Memory B cell (primary cell): ENCODE results near the gene SLC35F4.
"Not testable (repeated sequence)": the region's sequence is repeated elsewhere in the genome, so short reads cannot be mapped to it uniquely, and the experiment has no call there.

ENCODE experiments used
- ATAC-seq: fragments of 150-1000 bp; cut with Tn5 transposase; 2 replicates; pipeline ENCODE4 v1.10.0; 2021; ENCODE audit warnings: low read depth, mild to moderate bottlenecking, moderate library complexity
- DNase-seq, 2 donors: peaks; one replicate each; pipeline ENCODE4 v3.0.0; 2022; ENCODE audit warnings: low spot score in 2 of 2
- H3K27ac Mint-ChIP-seq: one replicate; pipeline ENCODE4 v1.8.0; 2022; ENCODE audit warnings: mild to moderate bottlenecking, moderate library complexity, mixed read lengths
- H3K27me3 Mint-ChIP-seq: one replicate; pipeline ENCODE4 v1.8.0; 2022; ENCODE audit warnings: mixed read lengths
- H3K36me3 Mint-ChIP-seq: one replicate; pipeline ENCODE4 v1.8.0; 2022; ENCODE audit warnings: mild to moderate bottlenecking, mixed read lengths
- H3K4me1 Mint-ChIP-seq: one replicate; pipeline ENCODE4 v1.8.0; 2022; ENCODE audit warnings: mixed read lengths
- H3K4me3 Mint-ChIP-seq: one replicate; pipeline ENCODE4 v1.8.0; 2022; ENCODE audit warnings: mild to moderate bottlenecking, moderate library complexity, mixed read lengths
- H3K9me3 Mint-ChIP-seq: one replicate; pipeline ENCODE4 v1.8.0; 2022; ENCODE audit warnings: mixed read lengths

Gene SLC35F4

DNA sequence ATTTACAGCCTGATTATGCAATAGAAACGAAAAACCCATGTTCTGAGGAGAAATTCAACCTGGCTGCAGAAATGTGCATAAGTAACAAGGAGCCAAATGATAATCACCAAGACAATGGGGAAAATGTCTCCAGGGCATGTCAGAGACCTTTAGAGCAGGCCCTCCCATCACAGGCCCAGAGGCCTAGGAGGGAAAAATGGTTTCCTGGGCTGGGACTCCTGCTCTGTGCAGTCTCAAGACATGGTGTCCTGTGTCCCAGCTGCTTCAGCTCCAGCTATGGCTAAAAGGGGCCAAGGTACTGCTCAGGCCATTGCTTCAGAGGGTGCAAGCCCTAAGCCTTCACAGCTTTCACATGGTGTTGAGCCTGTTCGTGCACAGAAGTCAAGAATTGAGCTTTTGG is 156.0 kb downstream of the SLC35F4 start:
- H3K27ac Mint-ChIP-seq: no peak overlapping the region
- DNase-seq (no peak), ATAC-seq (no peak)
- H3K4me3 Mint-ChIP-seq: no peak overlapping the region
- no peaks in the 10 kb centered on the region for H3K4me1 Mint-ChIP-seq
- H3K27me3 Mint-ChIP-seq: no peaks in the 10 kb centered on the region
- peaks cover 5% of the 10 kb centered on the region for H3K9me3 Mint-ChIP-seq
- H3K36me3 Mint-ChIP-seq: no peaks in the 10 kb centered on the region

DNA sequence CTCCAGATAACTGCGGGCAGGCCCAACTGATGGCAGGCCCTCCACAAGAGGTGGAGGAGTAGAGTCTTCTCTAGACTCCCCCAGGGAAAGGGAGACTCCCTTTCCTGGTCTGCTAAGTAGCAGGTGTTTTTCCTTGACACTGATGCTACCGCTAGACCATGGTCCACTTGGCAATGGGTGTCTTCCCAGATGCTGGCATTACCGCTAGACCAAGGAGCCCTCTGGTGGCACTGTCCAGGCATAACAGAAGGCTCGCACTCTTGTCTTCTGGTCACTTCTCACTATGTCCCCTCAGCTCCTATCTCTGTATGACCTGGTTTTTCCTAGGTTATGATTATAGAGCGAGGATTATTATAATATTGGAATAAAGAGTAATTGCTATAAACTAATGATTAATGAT is 156.8 kb downstream of the SLC35F4 start:
- H3K9me3 Mint-ChIP-seq, H3K27ac Mint-ChIP-seq, H3K4me3 Mint-ChIP-seq, H3K27me3 Mint-ChIP-seq, H3K4me1 Mint-ChIP-seq, H3K36me3 Mint-ChIP-seq, ATAC-seq, DNase-seq: not testable (repeated sequence)

DNA sequence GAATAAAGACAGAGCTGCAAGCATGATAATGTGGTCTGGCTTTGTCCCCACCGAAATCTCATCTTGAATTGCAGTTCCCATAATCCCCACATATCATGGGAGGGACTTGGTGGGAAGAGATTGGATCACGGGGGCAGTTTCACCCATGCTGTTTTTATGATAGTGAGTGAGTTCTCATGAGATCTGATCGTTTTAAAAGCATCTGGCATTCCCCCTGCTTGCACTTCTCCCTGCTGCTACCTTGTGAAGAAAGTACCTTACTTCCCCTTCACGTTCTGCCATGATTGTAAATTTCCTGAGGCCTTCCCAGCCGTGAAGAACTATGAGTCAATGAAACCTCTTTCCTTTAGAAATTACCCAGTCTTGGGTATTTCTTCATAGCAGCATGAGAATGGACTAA is 158.7 kb downstream of the SLC35F4 start:
- Mint-ChIP-seq H3K4me1 (no peaks in the 10 kb centered on the region), H3K36me3 (no peaks in the 10 kb centered on the region), H3K4me3 (no peak overlapping the region), H3K9me3 (peaks cover 5% of the 10 kb centered on the region), H3K27me3 (no peaks in the 10 kb centered on the region), H3K27ac (no peak overlapping the region)
- ATAC-seq (no peak), DNase-seq (no peak)

DNA sequence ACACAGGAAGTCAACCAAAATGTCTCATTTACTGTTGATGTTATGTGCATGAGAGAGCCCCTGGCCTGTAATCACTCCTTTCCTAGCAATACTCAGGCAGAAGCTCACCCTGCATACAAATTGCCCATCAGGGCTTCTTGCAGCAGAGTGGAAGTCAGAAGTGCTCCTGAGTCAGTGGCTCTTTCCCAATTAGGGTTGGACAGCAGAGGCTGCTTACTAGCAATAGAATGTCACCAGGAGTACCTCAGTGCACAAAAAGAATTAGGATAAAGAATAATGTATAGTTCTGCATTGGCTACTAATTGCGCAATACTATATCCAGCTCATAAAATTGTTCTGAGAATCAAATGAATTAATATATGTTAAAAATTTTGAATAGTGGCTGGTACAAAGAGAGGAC is 161.1 kb downstream of the SLC35F4 start:
- Mint-ChIP-seq H3K27me3 (no peaks in the 10 kb centered on the region), H3K9me3 (peaks cover 5% of the 10 kb centered on the region), H3K4me3 (no peak overlapping the region), H3K36me3 (no peaks in the 10 kb centered on the region), H3K27ac (no peak overlapping the region), H3K4me1 (no peaks in the 10 kb centered on the region)
- DNase-seq: no peak
- ATAC-seq: no peak

DNA sequence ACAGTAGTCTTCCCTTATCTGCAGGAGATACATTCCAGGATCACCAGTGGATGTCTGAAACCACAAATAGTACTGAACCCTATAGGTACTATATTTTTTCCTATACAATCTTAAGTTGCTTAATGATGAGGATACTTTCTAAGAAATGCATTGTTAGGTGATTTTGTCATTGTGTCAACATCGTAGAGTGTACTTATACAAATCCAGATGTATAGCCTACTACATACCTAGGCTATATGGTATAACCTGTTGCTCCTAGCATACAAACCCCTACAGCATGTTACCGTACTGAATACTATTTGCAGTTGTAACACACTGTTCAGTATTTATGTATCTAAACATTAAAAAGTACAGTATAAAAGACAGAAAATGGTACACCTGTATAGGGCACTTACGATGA is 165.9 kb downstream of the SLC35F4 start:
- no peaks in the 10 kb centered on the region for H3K36me3 Mint-ChIP-seq
- H3K4me3 Mint-ChIP-seq: no peak overlapping the region
- no peaks in the 10 kb centered on the region for H3K9me3 Mint-ChIP-seq
- no peak for ATAC-seq
- DNase-seq: no peak
- no peak overlapping the region for H3K27ac Mint-ChIP-seq
- H3K4me1 Mint-ChIP-seq: no peaks in the 10 kb centered on the region
- H3K27me3 Mint-ChIP-seq: no peaks in the 10 kb centered on the region

DNA sequence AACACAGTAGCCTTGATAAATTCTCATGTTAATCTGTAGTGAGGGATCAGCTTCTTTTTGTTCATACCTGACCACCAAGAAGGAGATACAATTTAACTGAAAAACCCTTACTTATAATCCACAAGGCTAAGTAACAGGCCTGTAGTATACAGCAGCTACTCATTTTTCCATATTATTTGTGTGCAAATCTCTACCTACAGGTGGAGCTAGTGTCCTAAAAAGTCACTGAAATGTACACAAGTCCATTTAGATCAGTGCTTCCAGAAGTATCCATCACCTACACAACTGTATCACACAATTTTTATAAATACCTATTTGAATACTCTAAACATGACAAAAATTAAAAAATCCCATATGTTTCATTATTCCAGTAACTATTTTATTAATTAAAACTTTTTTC is 173.2 kb downstream of the SLC35F4 start:
- Mint-ChIP-seq H3K27me3 (peaks cover 4% of the 10 kb centered on the region), H3K36me3 (no peaks in the 10 kb centered on the region), H3K27ac (no peak overlapping the region), H3K4me3 (no peak overlapping the region), H3K9me3 (no peaks in the 10 kb centered on the region), H3K4me1 (no peaks in the 10 kb centered on the region)
- ATAC-seq: no peak
- no peak for DNase-seq

DNA sequence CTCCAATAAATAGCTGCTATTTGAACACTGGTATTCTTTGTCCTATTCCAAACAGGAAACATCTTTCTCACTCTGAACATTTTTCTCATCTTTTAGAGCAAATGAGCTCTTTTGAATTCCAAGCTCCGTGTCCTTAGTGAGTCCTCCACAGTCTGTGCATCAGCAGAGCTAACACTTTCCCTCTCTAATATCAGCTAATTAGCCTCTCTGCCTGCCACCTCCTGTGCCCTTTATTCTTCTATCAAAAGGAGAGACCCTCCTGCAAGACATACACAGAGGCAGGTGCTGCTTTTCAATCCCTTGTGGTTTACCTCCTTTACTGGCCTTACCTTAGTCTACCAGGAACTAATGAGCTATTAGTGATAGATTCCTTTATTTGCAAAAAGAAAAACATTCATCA is 178.5 kb downstream of the SLC35F4 start:
- no peak for DNase-seq
- no peak overlapping the region for H3K4me3 Mint-ChIP-seq
- H3K36me3 Mint-ChIP-seq: no peaks in the 10 kb centered on the region
- H3K9me3 Mint-ChIP-seq: no peaks in the 10 kb centered on the region
- no peak for ATAC-seq
- H3K27ac Mint-ChIP-seq: no peak overlapping the region
- peaks cover 4% of the 10 kb centered on the region for H3K27me3 Mint-ChIP-seq
- H3K4me1 Mint-ChIP-seq: no peaks in the 10 kb centered on the region

DNA sequence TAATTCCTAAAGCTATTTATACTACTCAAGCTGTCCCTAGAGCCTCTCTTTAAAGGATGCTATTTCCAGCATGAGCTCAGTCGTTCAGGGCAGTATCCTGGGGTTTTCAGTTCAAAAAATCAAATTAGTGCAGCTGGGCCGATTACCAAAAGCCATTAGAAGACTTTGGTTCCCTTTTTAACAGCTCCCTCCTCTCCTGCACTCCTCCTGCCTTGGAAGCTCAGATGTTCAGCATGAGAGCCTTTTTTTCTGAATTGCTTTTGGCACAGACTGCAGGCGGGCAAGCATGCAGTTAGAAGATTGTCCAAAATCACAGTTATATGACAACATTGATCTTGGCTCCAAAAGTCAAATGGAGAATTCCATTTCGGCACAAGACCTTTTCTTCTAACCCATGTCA is 179.6 kb downstream of the SLC35F4 start:
- no peak overlapping the region for H3K4me3 Mint-ChIP-seq
- H3K36me3 Mint-ChIP-seq: no peaks in the 10 kb centered on the region
- H3K27me3 Mint-ChIP-seq: peaks cover 4% of the 10 kb centered on the region
- DNase-seq (no peak), ATAC-seq (no peak)
- no peak overlapping the region for H3K27ac Mint-ChIP-seq
- H3K4me1 Mint-ChIP-seq: no peaks in the 10 kb centered on the region
- H3K9me3 Mint-ChIP-seq: no peaks in the 10 kb centered on the region

DNA sequence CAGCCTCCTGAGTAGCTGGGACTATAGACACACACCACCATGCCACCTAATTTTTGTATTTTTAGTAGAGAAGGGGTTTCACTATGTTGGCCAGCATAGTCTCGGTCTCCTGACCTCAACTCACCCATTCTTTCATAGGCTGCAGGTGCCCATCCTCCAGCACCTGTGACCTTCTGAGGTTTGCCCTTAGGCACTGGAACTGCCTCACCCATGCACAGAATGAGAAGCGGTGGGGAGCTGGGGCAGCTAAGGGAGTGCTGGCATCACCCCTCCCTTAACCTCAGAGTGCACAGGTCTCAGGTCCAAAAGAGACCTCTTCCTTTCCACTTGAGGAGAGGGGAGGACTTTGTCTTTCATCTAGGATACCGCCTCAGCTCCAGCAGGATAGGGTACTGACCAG is 194.9 kb downstream of the SLC35F4 start:
- no peak for ATAC-seq
- H3K27me3 Mint-ChIP-seq: peaks cover 1% of the 10 kb centered on the region

DNA sequence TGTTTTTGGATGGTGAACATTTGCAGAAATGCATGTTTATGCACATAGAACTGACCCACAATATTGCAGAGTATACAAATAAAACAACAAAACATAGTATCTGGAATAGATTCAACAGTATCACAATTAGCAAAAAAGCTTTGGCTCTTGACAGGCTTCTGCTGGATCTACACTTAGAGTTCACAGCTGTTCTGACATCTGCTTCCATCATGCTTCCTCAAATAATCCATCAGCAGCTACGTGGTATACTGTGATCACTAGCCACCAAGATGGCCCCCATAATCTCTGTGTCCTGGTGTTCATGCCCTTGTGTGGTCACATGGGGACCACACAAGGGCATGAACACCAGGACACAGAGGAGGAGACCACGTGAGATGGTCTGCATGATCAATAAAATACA is 205.7 kb downstream of the SLC35F4 start:
- DNase-seq (no peak), ATAC-seq (no peak)
- H3K9me3 Mint-ChIP-seq: peaks cover 2% of the 10 kb centered on the region
- H3K4me3 Mint-ChIP-seq: no peak overlapping the region
- no peaks in the 10 kb centered on the region for H3K4me1 Mint-ChIP-seq
- no peaks in the 10 kb centered on the region for H3K36me3 Mint-ChIP-seq
- H3K27me3 Mint-ChIP-seq: peaks cover 4% of the 10 kb centered on the region
- H3K27ac Mint-ChIP-seq: no peak overlapping the region

More for the DNA sequence above, 194.9 kb downstream of the SLC35F4 start:
- Mint-ChIP-seq H3K36me3 (no peaks in the 10 kb centered on the region), H3K27ac (no peak overlapping the region), H3K4me1 (no peaks in the 10 kb centered on the region), H3K9me3 (peaks cover 6% of the 10 kb centered on the region), H3K4me3 (no peak overlapping the region)
- no peak for DNase-seq

DNA sequence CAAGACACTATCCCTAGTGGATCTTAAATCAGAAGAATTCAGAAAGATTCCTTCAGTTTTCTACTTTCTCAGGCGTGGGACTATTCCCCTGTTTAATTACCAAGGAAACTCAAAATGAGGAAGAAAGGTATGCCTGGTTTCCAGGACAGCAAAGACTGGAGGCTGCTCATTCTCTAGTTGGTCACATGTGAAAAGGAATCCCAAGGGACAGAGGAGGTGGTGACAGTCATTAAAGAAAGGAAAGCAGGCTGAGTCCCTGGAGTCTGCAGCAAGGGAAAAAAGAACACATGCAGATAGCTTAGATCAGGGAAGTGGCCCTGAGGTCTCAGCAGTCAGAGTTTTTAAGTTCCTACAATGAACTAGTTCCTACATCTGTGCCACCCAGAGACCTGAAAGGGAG is 206.8 kb downstream of the SLC35F4 start:
- Mint-ChIP-seq H3K4me1 (no peaks in the 10 kb centered on the region), H3K4me3 (no peak overlapping the region), H3K36me3 (no peaks in the 10 kb centered on the region), H3K9me3 (peaks cover 2% of the 10 kb centered on the region), H3K27ac (no peak overlapping the region), H3K27me3 (peaks cover 4% of the 10 kb centered on the region)
- no peak for DNase-seq
- no peak for ATAC-seq

DNA sequence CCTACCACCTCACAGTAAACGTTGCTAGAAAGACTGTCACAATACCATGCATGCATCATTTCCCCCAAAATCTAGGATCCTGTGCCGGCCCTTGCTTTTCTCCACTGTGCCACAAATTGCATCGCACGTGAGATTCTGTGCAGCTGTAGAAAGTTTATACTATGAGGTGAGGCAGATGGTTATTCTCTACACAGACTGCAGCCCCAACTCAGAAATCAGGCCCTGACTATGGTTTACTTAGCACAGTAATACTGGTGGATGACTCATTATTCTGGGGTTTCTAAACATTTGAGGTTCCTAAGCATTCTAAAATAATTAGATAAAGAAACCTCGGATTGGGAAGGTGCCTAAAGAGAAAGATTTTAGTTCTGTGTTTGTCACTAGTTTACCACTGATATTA is 208.4 kb downstream of the SLC35F4 start:
- H3K4me3 Mint-ChIP-seq: no peak overlapping the region
- H3K9me3 Mint-ChIP-seq: peaks cover 2% of the 10 kb centered on the region
- ATAC-seq (no peak), DNase-seq (no peak)
- no peak overlapping the region for H3K27ac Mint-ChIP-seq
- peaks cover 4% of the 10 kb centered on the region for H3K27me3 Mint-ChIP-seq
- H3K4me1 Mint-ChIP-seq: no peaks in the 10 kb centered on the region
- H3K36me3 Mint-ChIP-seq: no peaks in the 10 kb centered on the region

DNA sequence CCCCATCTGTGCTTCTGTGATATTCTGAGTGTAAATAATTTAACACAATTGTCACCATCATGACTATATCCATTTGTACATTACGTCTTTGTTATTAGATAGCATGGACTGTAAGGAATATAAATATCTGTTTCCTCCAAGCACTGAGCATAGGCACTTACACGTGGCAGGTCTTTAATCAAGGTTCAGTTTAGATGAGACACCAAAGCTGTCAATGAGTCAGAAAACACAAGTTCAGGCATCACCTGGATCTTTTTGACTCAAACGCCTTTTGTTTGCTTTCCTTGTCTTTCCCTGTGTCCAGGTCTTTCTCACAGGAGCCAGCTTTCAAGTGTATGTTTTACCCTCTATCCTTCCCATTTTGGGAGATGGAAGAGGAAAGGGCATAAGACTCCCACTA is 209.0 kb downstream of the SLC35F4 start:
- H3K36me3 Mint-ChIP-seq: no peaks in the 10 kb centered on the region
- no peaks in the 10 kb centered on the region for H3K4me1 Mint-ChIP-seq
- no peak overlapping the region for H3K27ac Mint-ChIP-seq
- peaks cover 4% of the 10 kb centered on the region for H3K27me3 Mint-ChIP-seq
- peaks cover 2% of the 10 kb centered on the region for H3K9me3 Mint-ChIP-seq
- ATAC-seq (no peak), DNase-seq (no peak)
- no peak overlapping the region for H3K4me3 Mint-ChIP-seq

DNA sequence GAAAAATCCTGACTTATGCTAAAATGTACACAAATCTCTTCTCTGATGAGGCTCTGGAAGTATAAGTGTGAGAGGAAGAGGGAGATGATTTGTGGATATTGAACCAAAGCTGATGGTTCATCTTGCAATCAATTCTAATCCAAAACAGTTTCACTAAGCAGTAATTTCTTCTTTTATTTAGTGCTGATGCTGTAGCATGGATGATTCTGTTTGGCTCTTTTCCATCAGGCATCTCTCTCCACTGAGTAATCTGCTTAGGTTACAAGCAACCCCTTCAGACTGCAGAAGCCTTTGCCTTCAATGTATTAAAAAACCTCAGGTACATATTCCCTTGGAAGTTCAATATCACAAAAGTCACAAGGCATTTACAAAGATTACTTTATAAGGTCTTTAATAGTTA is 213.1 kb downstream of the SLC35F4 start:
- Mint-ChIP-seq H3K4me3 (no peak overlapping the region), H3K36me3 (no peaks in the 10 kb centered on the region)
- DNase-seq: no peak

DNA sequence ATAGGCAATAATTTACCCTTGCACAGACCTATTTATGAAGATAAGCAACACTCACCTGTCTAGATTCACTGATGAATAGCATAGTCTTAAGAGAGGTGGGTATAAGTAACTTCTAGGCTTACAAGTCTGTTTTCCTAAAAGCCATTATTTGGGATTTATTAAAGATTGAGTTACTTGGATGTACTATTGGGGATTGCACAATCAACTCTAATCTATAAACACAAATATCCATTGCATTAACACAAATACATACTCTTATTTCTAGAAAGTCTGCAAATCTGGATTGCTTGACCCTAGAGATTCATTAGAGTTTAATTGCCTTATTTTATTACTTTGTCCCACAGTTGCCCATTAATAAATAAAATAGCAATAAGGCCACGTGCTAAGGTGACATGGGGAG is 224.1 kb downstream of the SLC35F4 start:
- H3K9me3 Mint-ChIP-seq: peaks cover 2% of the 10 kb centered on the region
- no peak for DNase-seq
- no peak overlapping the region for H3K4me3 Mint-ChIP-seq
- no peaks in the 10 kb centered on the region for H3K27me3 Mint-ChIP-seq
- no peak overlapping the region for H3K27ac Mint-ChIP-seq
- H3K4me1 Mint-ChIP-seq: no peaks in the 10 kb centered on the region
- no peak for ATAC-seq
- no peaks in the 10 kb centered on the region for H3K36me3 Mint-ChIP-seq

More for the DNA sequence above, 213.1 kb downstream of the SLC35F4 start:
- no peaks in the 10 kb centered on the region for H3K9me3 Mint-ChIP-seq
- peaks cover 4% of the 10 kb centered on the region for H3K27me3 Mint-ChIP-seq
- ATAC-seq: no peak
- no peak overlapping the region for H3K27ac Mint-ChIP-seq
- H3K4me1 Mint-ChIP-seq: no peaks in the 10 kb centered on the region

DNA sequence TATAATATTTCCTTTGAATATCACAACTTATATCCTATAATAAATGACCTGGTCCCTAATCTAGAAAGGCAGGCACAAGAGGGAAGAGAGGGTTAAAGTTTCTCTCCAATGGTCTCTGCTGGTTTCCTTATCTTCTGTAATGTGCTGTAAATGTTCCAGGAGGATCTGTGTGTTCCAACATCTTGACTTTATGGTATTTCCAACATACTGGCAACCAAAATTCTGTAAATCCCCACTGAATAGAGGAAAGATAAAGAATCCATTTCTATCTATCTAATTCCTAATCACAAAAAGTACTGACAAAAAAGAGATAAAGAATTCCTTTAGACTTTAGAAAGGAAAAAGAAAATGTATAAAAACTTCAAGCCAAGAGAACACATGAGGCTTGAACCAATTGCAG is 225.9 kb downstream of the SLC35F4 start:
- H3K36me3 Mint-ChIP-seq: no peaks in the 10 kb centered on the region
- no peaks in the 10 kb centered on the region for H3K27me3 Mint-ChIP-seq
- H3K4me3 Mint-ChIP-seq: no peak overlapping the region
- no peaks in the 10 kb centered on the region for H3K9me3 Mint-ChIP-seq
- DNase-seq (no peak), ATAC-seq (no peak)
- H3K4me1 Mint-ChIP-seq: no peaks in the 10 kb centered on the region
- H3K27ac Mint-ChIP-seq: no peak overlapping the region
